Testis (tissue), 3 donors: ENCODE data around the gene OSBPL5. TPM values are rescaled to one million over a fixed set of nuclear protein-coding genes. Genes with fewer than 3 reads are reported as not detected.

Experiments used
- DNase-seq: peaks from one replicate; pipeline ENCODE4 v3.0.0-alpha.2; 2019
- H3K27ac ChIP-seq, 2 donors: fragments of 200-600 bp; sonication (generic); one replicate each; pipeline ENCODE4 v1.5.1; 2019
- H3K27me3 ChIP-seq: fragments of 200-600 bp; sonication (generic); one replicate; pipeline ENCODE4 v1.5.1; 2019
- H3K36me3 ChIP-seq: fragments of 200-600 bp; sonication (generic); one replicate; pipeline ENCODE4 v1.5.1; 2017; ENCODE audit warnings: low read depth; ENCODE audit errors: missing control alignments
- H3K4me1 ChIP-seq: fragments of 200-600 bp; sonication (generic); one replicate; pipeline ENCODE4 v1.5.1; 2019
- H3K4me3 ChIP-seq, 2 donors: fragments of 200-600 bp; sonication (generic); one replicate each; pipeline ENCODE4 v1.5.1; 2017 to 2019
- H3K9me3 ChIP-seq: fragments of 200-600 bp; sonication (generic); one replicate; pipeline ENCODE4 v1.5.1; 2017
- POLR2A ChIP-seq: fragments of 450-650 bp; IDR thresholded peaks from one replicate; pipeline ENCODE4 v1.6.1; 2017; ENCODE audit warnings: antibody characterized with exemption, mild to moderate bottlenecking, moderate library complexity
- whole genome bisulfite sequencing, 2 donors: methylation state at CpG; one replicate each; pipeline ENCODE4 v1.1.5; 2018; 5-methylcytosine and 5-hydroxymethylcytosine counted together
- intact Hi-C: fragments of 100-400 bp; cut with DNase I; formaldehyde crosslinking; loops from one replicate; pipeline ENCODE4 v1.15.1; 2023; ENCODE audit warnings: low total_unique reads
- polyA plus RNA-seq: library from polyadenylated mRNA; stranded (reverse); fragments of 350-450 nt; fragmentation: Illumina TruSeq; extraction: RNeasy Lipid Tissue Mini Kit (QIAGEN cat#74804); gene quantifications from one replicate; pipeline ENCODE4 v1.2.3, GENCODE V29; 2014; ENCODE audit warnings: low read depth, low replicate concordance; ENCODE audit not compliant: insufficient read depth
- small RNA-seq, 2 donors: library from RNA; depleted of rRNA; stranded (forward); fragments of <200 nt; gene quantifications; one replicate each; pipeline ENCODE3, GENCODE V24; 2016
- total RNA-seq, 2 donors: library from RNA; depleted of rRNA; stranded (reverse); fragments of >200 nt; gene quantifications; one replicate each; pipeline ENCODE4 v1.2.3, GENCODE V29; 2016
- TF ChIP-seq, protein P1 (sequence below), 3 experiments: fragments of 450-650 bp in 2 of 3; fragments of 200-600 bp in 1 of 3; sonication (generic) in 1 of 3; IDR thresholded peaks; one replicate each; pipeline ENCODE4 v1.5.1; 2016 to 2019; ENCODE audit warnings: antibody characterized with exemption in 3 of 3, mild to moderate bottlenecking in 2 of 3, moderate library complexity in 1 of 3

Gene OSBPL5
- total and polyA plus RNA-seq, 3 donors from 2014 or later, result 8.9 to 18.1 (median 13.2) TPM

DNA sequence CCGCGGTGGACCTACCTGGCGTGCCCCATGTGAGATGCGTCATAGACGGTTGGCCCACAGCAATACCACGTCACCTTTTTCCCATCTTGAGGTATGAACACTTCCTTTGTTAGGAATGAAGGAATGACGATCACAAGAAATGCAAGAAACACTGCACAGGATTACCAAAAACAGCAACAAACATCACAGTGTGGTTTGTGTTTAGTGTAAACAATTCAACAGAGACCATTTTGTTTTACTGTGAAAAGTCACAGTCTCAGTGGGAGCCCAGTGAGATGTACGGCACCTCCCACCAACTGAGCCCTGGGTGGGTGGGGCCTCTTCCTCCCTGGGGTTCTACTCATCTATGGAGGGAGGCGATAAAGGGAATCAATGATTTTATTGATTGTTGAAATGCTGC, 124.2 kb downstream of the OSBPL5 start:
- no peaks in the 10 kb centered on the region for H3K27me3 ChIP-seq
- H3K9me3 ChIP-seq, result no peaks in the 10 kb centered on the region
- no peaks in the 10 kb centered on the region for H3K36me3 ChIP-seq
- 95 to 96% methylated on average over 9 of the region's 9 CpGs for WGBS, 2 donors
- H3K4me3 ChIP-seq, result no peak overlapping the region
- TF ChIP-seq, protein P1, sequence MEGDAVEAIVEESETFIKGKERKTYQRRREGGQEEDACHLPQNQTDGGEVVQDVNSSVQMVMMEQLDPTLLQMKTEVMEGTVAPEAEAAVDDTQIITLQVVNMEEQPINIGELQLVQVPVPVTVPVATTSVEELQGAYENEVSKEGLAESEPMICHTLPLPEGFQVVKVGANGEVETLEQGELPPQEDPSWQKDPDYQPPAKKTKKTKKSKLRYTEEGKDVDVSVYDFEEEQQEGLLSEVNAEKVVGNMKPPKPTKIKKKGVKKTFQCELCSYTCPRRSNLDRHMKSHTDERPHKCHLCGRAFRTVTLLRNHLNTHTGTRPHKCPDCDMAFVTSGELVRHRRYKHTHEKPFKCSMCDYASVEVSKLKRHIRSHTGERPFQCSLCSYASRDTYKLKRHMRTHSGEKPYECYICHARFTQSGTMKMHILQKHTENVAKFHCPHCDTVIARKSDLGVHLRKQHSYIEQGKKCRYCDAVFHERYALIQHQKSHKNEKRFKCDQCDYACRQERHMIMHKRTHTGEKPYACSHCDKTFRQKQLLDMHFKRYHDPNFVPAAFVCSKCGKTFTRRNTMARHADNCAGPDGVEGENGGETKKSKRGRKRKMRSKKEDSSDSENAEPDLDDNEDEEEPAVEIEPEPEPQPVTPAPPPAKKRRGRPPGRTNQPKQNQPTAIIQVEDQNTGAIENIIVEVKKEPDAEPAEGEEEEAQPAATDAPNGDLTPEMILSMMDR (IDR thresholded peaks at IDR 0.05), result no peak
- no peak for TF ChIP-seq POLR2A
- no peak for DNase-seq
- no peaks in the 10 kb centered on the region for H3K4me1 ChIP-seq
- no peak overlapping the region for H3K27ac ChIP-seq
- intact Hi-C loops, result no loop called here

DNA sequence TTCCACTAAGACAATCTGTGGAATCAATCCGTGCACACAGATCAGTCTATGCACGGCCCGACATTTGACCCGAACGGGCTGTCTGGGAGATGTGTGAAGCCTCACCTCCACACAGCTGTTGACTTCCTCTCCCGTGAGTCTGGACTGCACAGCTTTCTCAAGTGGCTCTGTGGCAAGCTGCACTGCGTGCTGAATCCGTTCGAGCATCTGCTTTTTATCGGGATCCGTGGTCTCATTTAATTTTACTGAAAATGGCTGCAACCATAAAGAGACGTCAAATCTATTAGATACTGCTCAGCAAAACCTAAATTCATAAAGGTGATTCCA, 127.2 kb downstream of the OSBPL5 start:
- DNase-seq, result no peak
- 91 to 92% methylated on average over 12 of the region's 12 CpGs for WGBS, 2 donors
- no peak for TF ChIP-seq POLR2A
- TF ChIP-seq, protein P1 (IDR thresholded peaks at IDR 0.05), result no peak
- H3K4me1 ChIP-seq, result no peaks in the 10 kb centered on the region
- no peaks in the 10 kb centered on the region for H3K27me3 ChIP-seq
- no peak overlapping the region for H3K4me3 ChIP-seq
- intact Hi-C loops, result loop anchor here (5.0 kb wide), 1 partner anchor 54 kb away; no protein-coding TSS in a partner anchor
- H3K9me3 ChIP-seq, result no peaks in the 10 kb centered on the region
- no peaks in the 10 kb centered on the region for H3K36me3 ChIP-seq
- H3K27ac ChIP-seq, result no peak overlapping the region

Small RNAs within 50 kb of the gene (small RNA-seq; reads per million reads assigned to genes)
- gene RNU1-91P, result 0 reads per million in 2 donors

Other genes with a start within 250 kb of the OSBPL5 start
- gene PHLDA2, start 235.9 kb downstream of the OSBPL5 start, total RNA-seq, result 1 to 10 TPM; 2.2 to 4.0 TPM
- gene PHLDA2, start 235.9 kb downstream of the OSBPL5 start, polyA plus RNA-seq, result 0.62 TPM
- 100 to 1,000 TPM; 165 to 206 TPM for gene NAP1L4, start 173.0 kb downstream of the OSBPL5 start, total RNA-seq
- 208 TPM for gene NAP1L4, start 173.0 kb downstream of the OSBPL5 start, polyA plus RNA-seq
- gene CARS1, start 107.9 kb downstream of the OSBPL5 start, total RNA-seq, result 10 to 100 TPM; 34.8 to 43.8 TPM
- 48.2 TPM for gene CARS1, start 107.9 kb downstream of the OSBPL5 start, polyA plus RNA-seq
- under 1 TPM in 1 of 2 donors, not detected in 1; 0.50 TPM for gene MRGPRG, start 53.5 kb upstream of the OSBPL5 start, total RNA-seq
- not detected for gene MRGPRG, start 53.5 kb upstream of the OSBPL5 start, polyA plus RNA-seq
- gene MRGPRE, start 67.1 kb upstream of the OSBPL5 start, total RNA-seq, result 1 to 10 TPM in 1 of 2 donors, under 1 TPM in 1; 0.93 to 1.0 TPM
- gene MRGPRE, start 67.1 kb upstream of the OSBPL5 start, polyA plus RNA-seq, result 0.30 TPM
- gene ZNF195, start 213.8 kb upstream of the OSBPL5 start, total RNA-seq, result 10 to 100 TPM; 14.9 to 22.7 TPM
- gene ZNF195, start 213.8 kb upstream of the OSBPL5 start, polyA plus RNA-seq, result 4.6 TPM